Measurements from ENCODE around the gene PIGQ.
"Not testable (repeated sequence)": the region's sequence is repeated elsewhere in the genome, so short reads cannot be mapped to it uniquely, and the experiment has no call there.

PIGQ gene

DNA sequence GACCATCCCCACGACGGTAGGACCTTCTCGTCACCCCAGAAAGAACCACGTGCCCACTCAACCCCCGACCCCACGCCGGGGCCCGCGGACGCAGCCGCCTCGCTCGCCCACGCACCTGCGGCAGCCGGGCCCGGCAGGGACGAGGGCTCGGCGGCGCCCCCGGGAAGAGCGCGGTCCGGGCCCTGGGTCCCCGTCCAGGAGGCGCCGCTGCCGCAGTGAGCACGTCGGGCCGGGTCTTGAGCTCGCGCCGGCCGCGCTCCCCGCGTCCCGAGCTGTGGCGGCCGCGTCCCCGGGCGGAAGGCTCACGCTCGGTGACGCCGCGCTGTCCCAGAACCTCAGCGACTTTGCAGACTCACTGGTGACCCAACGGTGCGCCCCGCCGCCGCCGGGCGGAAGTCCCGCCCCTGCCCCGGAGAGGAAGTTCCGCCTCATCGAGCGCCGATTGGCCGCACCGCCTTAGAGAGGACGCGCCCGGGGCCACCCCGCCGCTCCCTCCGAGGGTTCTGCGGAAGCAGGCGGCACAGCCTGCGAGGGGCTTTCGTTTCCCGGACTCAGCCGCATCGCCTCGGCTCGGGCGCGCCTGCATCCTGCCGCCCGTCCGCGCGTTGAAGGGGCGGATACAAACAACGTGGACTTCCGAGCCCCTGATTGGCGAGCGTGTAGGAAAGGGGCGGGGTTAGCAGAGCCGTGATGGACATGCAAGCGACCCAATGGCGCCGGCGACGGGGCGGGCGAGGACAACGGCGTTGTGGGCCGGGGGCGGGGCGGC, 19.3 kb downstream of the PIGQ start:
- DNase-seq: peak; percentile 78

GRCh38 chr16:589658-590187, 20.0 kb downstream of the PIGQ start, which contains the start of gene RAB40C:
TSS of gene RAB40C (plus strand) at chr16:590066. CDS start at chr16:590292, 226 bp downstream.
- DNase-seq: peak; percentile 72

- no peak for DNase-seq
Observed at GRCh38 chr16:590188-590814, 20.5 kb downstream of the PIGQ start.

DNA sequence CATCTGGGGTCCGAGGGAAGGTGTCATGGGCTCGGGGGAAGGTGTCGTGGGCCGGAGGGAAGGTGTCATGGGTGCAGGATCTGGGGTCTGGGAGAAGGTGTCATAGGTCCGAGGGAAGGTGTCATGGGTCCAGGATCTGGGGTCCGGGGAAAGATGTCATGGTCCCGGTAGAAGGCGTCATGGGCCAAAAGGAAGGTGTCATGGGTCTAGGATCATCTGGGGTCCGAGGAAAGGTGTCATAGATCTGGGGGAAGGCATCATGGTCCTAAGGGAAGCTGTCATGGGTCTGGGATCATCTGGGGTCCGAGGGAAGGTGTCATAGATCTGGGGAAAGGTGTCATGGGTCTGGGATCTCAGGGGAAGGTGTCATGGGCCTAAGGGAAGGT, 21.0 kb downstream of the PIGQ start:
- no peak for DNase-seq

DNA sequence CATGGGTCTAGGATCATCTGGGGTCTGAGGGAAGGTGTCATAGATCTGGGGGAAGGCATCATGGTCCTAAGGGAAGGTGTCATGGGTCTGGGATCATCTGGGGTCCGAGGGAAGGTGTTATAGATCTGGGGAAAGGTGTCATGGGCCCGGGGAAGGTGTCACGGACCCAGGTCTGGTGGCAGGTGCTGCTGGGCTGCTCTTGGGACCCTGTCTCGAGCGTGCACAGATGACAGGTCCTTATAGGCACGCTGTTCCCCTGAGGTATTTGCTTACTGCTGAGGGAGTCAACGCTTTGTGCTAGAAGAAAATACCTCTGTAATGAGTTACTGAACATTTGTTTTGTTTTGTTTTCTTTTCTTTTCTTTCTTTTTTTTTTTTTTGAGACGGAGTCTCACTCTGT, 21.5 kb downstream of the PIGQ start:
- no peak for DNase-seq

GRCh38 chr16:591892-592517, 22.2 kb downstream of the PIGQ start:
- DNase-seq: no peak

- peak; percentile 9 for DNase-seq
Observed at GRCh38 chr16:592518-593306, 22.9 kb downstream of the PIGQ start.

DNA sequence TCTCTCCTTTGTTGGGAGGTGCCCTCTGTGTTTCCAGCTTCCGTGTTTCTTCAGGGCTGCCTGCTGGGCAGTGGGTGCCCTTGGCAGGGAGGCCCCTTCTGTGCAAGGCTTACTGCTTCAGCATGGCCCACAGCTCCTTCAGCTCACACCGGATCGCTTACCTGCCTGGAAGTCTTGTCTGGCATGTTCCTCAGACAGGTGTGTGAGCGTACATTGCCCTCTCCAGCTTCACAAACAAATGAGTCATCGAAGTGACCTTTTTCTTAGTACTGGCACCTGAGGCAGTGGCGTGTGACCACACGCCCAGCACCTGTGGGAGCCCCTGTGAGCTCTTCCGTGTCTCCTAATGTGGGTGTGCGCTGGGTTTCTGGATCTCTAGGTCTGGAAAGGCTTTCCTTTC, 23.6 kb downstream of the PIGQ start:
- no peak for DNase-seq

DNA sequence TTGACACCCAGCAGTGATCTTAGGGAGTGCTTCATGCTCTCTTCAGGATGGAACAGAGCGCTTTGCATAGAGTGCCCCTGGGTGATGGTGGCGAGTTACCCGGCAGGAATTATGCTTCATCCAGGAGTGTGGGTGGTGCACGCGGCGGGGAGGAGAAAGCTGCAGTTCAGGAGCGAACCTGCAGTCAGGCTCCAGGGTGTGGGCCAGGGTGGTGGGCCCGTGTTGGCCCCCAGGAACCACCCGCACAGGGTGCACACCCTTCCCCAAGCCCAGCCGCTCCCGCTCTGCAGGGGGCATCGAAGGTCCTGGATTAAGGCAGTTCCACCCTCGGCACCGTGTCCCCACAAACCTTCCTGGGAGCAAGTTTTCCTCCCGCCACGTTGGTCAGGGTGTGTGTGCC, 24.0 kb downstream of the PIGQ start:
- no peak for DNase-seq

- DNase-seq: no peak
Observed at GRCh38 chr16:595094-595528, 25.3 kb downstream of the PIGQ start.

DNA sequence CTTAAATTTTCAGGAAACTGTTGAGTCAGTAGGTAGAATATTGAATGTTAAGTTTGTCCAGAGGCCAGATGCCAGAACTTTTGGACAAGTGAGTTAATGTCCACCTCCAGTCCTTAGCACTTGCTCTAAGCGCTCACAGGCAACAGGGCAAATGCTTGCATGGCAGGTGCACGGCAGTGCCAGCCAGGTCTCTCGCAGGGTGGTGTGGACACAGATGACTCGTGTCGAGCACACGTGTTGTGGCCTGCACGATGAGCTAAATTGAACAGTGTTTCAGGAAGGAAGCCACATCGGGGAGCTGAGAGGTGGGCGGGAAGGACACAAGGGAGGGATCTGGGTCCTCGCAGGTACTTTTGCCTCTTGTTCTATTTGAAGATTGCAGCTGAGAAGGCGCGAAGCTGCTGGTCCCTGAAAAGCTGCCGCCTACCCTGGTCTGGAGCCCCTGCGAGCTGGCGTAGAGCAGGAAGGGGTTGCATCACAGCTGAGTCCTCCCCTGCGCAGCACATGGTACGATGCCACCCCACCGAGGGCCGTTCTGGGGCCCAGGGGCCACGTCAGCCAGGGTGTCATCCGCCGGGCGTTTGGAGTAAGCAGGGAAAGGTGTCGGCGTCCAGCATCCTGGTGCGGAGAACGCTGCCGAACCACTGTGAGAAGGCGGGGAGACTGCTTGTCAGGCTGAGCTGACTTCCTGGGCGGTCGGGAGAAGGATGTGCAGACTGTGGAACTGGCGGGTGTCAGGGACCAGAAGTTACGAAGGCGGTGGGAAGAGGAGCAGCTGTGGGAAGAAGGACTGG, 26.4 kb downstream of the PIGQ start:
- no peak for DNase-seq

DNA sequence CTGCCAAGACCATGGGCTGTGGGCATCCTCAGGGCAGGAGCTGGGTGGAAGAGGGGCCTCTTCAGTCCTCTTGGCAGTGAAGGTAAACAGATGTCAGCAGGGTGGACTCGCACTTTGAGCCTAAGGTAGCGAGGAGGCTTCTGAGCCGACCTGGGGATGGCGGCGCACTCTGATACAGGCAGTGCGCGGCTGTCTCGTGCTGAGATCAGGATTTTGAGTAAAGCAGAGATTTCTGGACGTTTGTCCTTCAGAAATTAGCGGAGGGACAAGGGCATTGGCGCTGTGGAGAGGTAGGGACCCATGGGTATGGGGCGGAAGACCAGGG, 26.9 kb downstream of the PIGQ start:
- DNase-seq: no peak

- DNase-seq: not testable (repeated sequence)
Observed at GRCh38 chr16:597655-598054, 27.9 kb downstream of the PIGQ start.

DNA sequence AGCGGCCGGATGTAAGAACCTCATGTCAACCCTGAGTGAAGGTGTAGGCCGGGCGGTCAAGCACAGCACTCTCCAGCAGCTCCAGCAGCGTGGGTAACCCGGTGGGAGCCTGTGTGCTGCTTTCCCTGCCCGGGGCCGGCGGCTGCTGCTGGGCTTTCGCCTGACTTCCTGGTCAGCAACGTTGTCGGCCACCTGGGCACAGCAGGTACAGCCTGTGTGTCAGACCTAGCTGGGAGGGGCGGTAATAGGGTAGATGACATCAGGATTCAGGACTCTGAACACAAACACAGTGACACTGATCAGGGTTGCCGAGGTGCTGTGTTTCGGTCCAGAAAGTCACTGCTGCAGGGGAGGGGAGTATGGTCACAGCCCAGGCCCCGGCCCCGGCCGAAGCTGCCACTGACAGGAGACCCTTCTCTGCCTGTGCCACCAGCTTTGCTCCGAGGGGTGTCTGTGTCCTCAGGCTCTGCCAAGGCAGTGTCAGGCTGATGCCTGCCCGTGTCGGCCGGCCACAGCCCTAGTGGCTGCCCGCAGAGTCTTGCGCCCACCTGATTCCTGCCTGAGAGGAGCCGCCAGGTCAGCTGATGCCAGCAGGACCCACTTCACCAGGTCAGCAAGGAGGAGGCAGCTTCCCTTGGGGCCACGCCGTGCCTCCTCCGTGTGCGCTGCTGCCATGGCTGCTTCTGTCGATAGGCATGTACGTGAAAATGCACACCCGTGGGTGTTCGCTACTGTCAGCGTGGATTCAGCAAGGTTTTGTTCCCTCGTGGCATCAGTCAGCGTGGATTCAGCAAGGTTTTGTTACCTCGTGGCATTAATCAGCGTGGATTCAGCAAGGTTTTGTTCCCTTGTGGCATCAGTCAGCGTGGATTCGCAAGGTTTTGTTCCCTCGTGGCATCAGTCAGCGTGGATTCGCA, 29.3 kb downstream of the PIGQ start:
- DNase-seq: no peak

DNA sequence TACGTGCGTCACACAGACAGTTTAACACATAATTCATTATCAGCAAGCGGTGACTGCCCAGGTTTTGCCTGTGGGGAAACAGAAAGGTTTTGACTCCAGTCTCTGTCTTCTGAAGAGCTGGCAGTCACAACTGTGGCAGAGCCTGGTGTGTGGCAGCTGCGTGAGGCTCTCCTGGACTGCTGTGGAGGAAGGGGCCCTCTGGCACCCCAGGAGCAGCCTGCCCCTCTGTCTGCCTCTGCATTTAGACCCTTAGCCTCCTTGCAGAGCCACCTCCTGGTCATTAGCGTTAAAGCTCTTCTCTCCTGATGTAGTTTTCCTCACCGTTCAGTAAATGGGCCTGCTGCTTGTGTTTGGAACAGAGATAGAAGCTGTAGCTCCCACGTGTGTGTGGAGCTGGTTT, 31.0 kb downstream of the PIGQ start:
- no peak for DNase-seq

GRCh38 chr16:603933-604332, 34.2 kb downstream of the PIGQ start:
- no peak for DNase-seq

DNA sequence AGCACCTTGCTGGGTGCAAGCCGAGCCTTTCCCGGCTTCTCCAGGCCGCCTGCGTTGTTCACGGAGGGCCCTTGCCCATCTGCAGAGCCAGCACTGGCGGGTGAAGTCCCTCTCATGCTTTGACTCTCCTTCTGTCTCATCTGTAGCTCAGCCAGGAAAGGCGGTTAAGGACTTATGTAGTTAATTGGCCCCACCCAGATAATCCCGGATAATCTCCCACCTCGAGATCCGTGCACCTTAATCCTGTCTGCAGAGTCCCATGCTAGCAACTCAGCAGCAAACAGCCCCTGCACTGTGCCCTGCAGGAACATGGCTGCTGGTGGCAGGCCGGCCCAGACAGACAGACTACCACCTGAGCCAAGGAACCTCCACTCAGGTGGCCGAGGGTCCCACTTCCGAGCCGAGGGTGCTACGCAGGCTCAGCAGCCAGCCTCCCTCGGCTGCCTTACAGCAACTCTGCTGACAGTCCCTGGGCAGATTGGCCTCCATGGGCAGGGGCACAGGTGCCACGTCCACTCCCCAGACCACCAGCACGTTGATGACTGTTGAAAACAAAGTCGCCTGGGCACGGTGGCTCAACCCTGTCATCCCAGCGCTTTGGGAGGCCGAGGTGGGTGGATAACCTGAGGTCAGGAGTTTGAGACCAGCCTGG, 37.0 kb downstream of the PIGQ start:
- no peak for DNase-seq

DNA sequence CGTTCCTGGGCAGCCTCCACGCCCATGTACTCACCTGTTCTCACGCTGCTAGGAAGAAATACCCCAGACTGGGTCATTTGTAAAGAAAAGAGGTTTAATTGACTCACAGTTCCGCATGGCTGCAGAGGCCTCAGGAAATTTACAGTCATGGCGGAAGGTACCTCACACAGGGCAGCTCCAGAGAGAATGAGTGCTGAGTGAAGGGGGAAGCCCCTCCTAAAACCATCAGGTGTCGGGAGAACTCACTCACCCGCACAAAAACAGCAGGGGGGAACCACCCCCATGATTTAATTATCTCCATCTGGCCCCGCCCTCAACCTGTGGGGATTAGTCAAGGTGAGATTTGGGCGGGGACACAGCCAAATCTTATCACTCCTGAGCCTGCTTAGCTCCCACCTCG, 38.3 kb downstream of the PIGQ start:
- DNase-seq: no peak

- no peak for DNase-seq
Observed at GRCh38 chr16:609316-609715, 39.5 kb downstream of the PIGQ start.

GRCh38 chr16:609984-610383, 40.2 kb downstream of the PIGQ start:
- DNase-seq: no peak
